Cardiac fibroblast (primary cell): ENCODE results near the gene CALHM4.

Experiments used
- DNase-seq, 2 donors: peaks; one replicate each; pipeline versions ENCODE4 v3.0.0 to v3.0.0-alpha.2; 2010; ENCODE audit warnings: low read depth in 2 of 2
- H3K4me3 ChIP-seq, 2 donors: replicated peaks in 1 of 2; 1 replicate in 1 of 2; 2 replicates in 1 of 2; pipeline ENCODE4 v1.5.1; 2011; ENCODE audit warnings: low read depth in 2 of 2, low read length in 2 of 2, mild to moderate bottlenecking in 2 of 2, moderate library complexity in 1 of 2
- TF ChIP-seq, protein P1 (sequence below): IDR thresholded peaks from one replicate; pipeline ENCODE4 v1.5.1; 2011; ENCODE audit warnings: low read depth, mild to moderate bottlenecking, low read length, inconsistent platforms

The CALHM4 gene

DNA sequence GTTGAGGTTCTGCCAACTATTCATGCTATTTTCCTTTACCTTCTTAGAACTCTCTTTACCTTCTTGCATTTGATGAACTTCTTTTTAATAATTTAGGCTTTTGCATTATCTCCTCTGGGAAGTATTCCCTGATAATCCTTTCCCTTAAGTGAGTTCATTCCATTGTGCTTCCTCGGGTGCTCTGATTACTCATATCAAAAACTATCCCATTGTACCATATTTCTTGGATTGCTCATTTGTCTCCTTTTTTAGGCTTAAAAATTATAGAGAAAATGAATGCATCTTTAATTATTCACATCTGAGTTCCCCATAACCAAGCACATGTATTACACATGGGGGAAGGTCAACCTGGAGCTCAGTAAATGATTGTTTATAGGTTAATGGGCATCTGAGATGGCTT, 2.5 kb downstream of the CALHM4 start:
- TF ChIP-seq, protein P1, sequence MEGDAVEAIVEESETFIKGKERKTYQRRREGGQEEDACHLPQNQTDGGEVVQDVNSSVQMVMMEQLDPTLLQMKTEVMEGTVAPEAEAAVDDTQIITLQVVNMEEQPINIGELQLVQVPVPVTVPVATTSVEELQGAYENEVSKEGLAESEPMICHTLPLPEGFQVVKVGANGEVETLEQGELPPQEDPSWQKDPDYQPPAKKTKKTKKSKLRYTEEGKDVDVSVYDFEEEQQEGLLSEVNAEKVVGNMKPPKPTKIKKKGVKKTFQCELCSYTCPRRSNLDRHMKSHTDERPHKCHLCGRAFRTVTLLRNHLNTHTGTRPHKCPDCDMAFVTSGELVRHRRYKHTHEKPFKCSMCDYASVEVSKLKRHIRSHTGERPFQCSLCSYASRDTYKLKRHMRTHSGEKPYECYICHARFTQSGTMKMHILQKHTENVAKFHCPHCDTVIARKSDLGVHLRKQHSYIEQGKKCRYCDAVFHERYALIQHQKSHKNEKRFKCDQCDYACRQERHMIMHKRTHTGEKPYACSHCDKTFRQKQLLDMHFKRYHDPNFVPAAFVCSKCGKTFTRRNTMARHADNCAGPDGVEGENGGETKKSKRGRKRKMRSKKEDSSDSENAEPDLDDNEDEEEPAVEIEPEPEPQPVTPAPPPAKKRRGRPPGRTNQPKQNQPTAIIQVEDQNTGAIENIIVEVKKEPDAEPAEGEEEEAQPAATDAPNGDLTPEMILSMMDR, result no peak
- peak; percentile 42 to 85 for DNase-seq
- no peak overlapping the region for H3K4me3 ChIP-seq

- peak in 1 of 2 donors; percentile 12 for DNase-seq
- TF ChIP-seq, protein P1, result no peak
- H3K4me3 ChIP-seq, result no peak overlapping the region
Observed at GRCh38 chr6:116556814-116557415, 3.4 kb downstream of the CALHM4 start.

DNA sequence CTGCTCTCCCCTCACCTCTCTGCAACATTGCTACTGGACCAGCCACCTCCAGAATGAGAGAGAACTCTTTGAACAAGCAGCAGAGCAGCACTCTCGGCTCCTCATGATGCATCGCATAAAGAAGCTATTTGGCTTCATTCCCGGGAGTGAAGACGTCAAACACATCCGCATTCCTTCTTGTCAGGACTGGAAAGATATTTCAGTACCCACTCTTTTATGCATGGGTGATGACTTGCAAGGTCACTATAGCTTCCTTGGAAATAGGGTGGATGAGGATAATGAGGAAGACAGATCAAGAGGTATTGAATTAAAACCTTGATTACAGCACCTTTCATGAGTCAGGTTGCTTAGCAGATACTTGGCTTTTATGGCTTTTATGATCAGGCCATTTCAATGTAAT, 4.3 kb downstream of the CALHM4 start:
- DNase-seq, result peak; percentile 96 to 98
- no peak overlapping the region for H3K4me3 ChIP-seq

GRCh38 chr6:116560130-116560529, 6.6 kb downstream of the CALHM4 start:
- TF ChIP-seq, protein P1, result no peak
- H3K4me3 ChIP-seq, result no peak overlapping the region
- no peak for DNase-seq

More for the DNA sequence above, 4.3 kb downstream of the CALHM4 start:
- TF ChIP-seq, protein P1, result no peak

GRCh38 chr6:116561377-116562018, 7.9 kb downstream of the CALHM4 start:
- no peak overlapping the region for H3K4me3 ChIP-seq
- DNase-seq, result peak; percentile 86 to 87
- TF ChIP-seq, protein P1, result peak; percentile 83

DNA sequence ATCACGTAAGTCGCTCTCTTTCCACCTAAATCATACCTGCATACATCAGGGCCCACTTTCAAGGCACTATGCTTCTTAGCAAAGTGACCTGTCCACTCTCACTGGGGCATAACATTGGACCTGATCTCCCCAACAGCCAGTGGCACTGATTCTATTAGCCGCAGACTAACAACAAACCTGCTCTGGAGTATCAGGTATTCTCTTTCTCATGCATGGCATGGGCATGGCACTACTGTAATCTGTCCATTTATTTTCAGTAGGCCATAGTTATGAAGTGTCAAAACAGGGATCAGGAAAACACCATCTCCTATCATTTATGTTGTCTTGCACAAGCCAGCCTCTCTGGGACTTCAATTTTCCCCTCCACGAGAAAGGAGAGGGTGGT, 8.5 kb downstream of the CALHM4 start:
- no peak for DNase-seq
- TF ChIP-seq, protein P1, result no peak

More for the DNA sequence above, 8.5 kb downstream of the CALHM4 start:
- H3K4me3 ChIP-seq, result no peak overlapping the region
